Suprapubic skin (tissue), 3 donors: Measurements from ENCODE around the gene SCAP.

ENCODE experiments used
- CTCF ChIP-seq, 2 donors: fragments of 200-600 bp in 1 of 2; fragments of 450-650 bp in 1 of 2; sonication (generic) in 1 of 2; IDR thresholded peaks; one replicate each; pipeline ENCODE4 v1.5.1; 2016 to 2019; ENCODE audit warnings: antibody characterized with exemption in 2 of 2, mild to moderate bottlenecking in 1 of 2, moderate library complexity in 1 of 2
- EP300 ChIP-seq: sonication (generic); formaldehyde crosslinking; IDR thresholded peaks from one replicate; pipeline ENCODE4 v1.6.1; 2017; ENCODE audit warnings: antibody characterized with exemption
- POLR2A ChIP-seq, 2 donors: fragments of 450-650 bp; IDR thresholded peaks; one replicate each; pipeline ENCODE4 v1.6.1; 2017; ENCODE audit warnings: antibody characterized with exemption in 2 of 2, mild to moderate bottlenecking in 2 of 2, moderate library complexity in 2 of 2

- no peak for TF ChIP-seq POLR2A (IDR thresholded peaks at IDR 0.05)
- no peak for TF ChIP-seq CTCF (IDR thresholded peaks at IDR 0.05)
- no peak for TF ChIP-seq EP300
Measured at GRCh38 chr3:47491777-47492176, 16.0 kb upstream of the SCAP start.
